HEK293T (cell line): ENCODE measurements around the gene DIABLO.
"Not testable (repeated sequence)": the region's sequence is repeated elsewhere in the genome, so short reads cannot be mapped to it uniquely, and the experiment has no call there.

Experiments used
- CTCF ChIA-PET: fragments of 350-600 bp; formaldehyde crosslinking; extraction: SDS; loops from one replicate; lab custom pipeline; 2021; ENCODE audit warnings: antibody characterized with exemption, inconsistent platforms; lab: Yijun Ruan, JAX
- POLR2A ChIA-PET: fragments of 350-600 bp; formaldehyde crosslinking; extraction: SDS; loops from one replicate; lab custom pipeline; 2020; ENCODE audit warnings: antibody characterized with exemption, inconsistent platforms; lab: Yijun Ruan, JAX
- DNase-seq: peaks from one replicate; pipeline ENCODE4 v3.0.0; 2012; ENCODE audit warnings: mixed read lengths; ENCODE audit errors: extremely low spot score
- ARNT ChIP-seq: fragments of 450-650 bp; IDR thresholded peaks from 2 replicates; pipeline ENCODE4 v1.6.1; 2017; ENCODE audit warnings: mild to moderate bottlenecking
- BHLHE40 ChIP-seq: fragments of 450-650 bp; IDR thresholded peaks from 2 replicates; pipeline ENCODE4 v1.6.1; 2016; ENCODE audit warnings: mild to moderate bottlenecking, moderate library complexity, borderline replicate concordance
- CTBP1 ChIP-seq: fragments of 450-650 bp; IDR thresholded peaks from 2 replicates; pipeline ENCODE4 v1.6.1; 2016; ENCODE audit warnings: borderline replicate concordance
- ELF4 ChIP-seq: fragments of 450-650 bp; IDR thresholded peaks from 2 replicates; pipeline ENCODE4 v1.6.1; 2017; ENCODE audit warnings: antibody characterized with exemption
- FOXA1 ChIP-seq: fragments of 450-650 bp; IDR thresholded peaks from 2 replicates; pipeline ENCODE4 v1.6.1; 2016; ENCODE audit warnings: mild to moderate bottlenecking
- FOXK2 ChIP-seq: fragments of 450-650 bp; IDR thresholded peaks from 2 replicates; pipeline ENCODE4 v1.6.1; 2016; ENCODE audit warnings: mild to moderate bottlenecking
- FOXM1 ChIP-seq: fragments of 450-650 bp; IDR thresholded peaks from 2 replicates; pipeline ENCODE4 v1.6.1; 2017; ENCODE audit warnings: mild to moderate bottlenecking, borderline replicate concordance
- HDGF ChIP-seq: fragments of 450-650 bp; IDR thresholded peaks from 2 replicates; pipeline ENCODE4 v1.6.1; 2017; ENCODE audit warnings: antibody characterized with exemption, borderline replicate concordance
- L3MBTL2 ChIP-seq: fragments of 450-650 bp; conservative IDR thresholded peaks from 2 replicates; pipeline ENCODE4 v1.6.1; 2016; ENCODE audit warnings: mild to moderate bottlenecking
- LEF1 ChIP-seq: fragments of 450-650 bp; IDR thresholded peaks from 2 replicates; pipeline ENCODE4 v1.6.1; 2017; ENCODE audit warnings: mild to moderate bottlenecking, borderline replicate concordance
- NFRKB ChIP-seq: fragments of 450-650 bp; IDR thresholded peaks from 2 replicates; pipeline ENCODE4 v1.6.1; 2016; ENCODE audit warnings: mild to moderate bottlenecking, moderate library complexity
- SP1 ChIP-seq: fragments of 450-650 bp; IDR thresholded peaks from 2 replicates; pipeline ENCODE4 v1.6.1; 2017
- SUZ12 ChIP-seq: fragments of 450-650 bp; IDR thresholded peaks from 2 replicates; pipeline ENCODE4 v1.6.1; 2016; ENCODE audit warnings: mild to moderate bottlenecking
- TARDBP ChIP-seq: fragments of 450-650 bp; IDR thresholded peaks from 2 replicates; pipeline ENCODE4 v1.6.1; 2016
- ZNF384 ChIP-seq: fragments of 450-650 bp; IDR thresholded peaks from 2 replicates; pipeline ENCODE4 v1.6.1; 2016
- TF ChIP-seq, protein P1 (sequence below): fragments of 450-650 bp; IDR thresholded peaks from 2 replicates; pipeline ENCODE4 v1.6.1; 2016

The DIABLO gene

GRCh38 chr12:122225683-122226365 lies at the start of gene DIABLO:
TSS of gene DIABLO (minus strand) at chr12:122226052. CDS start at chr12:122226014, 38 bp downstream.
- ChIA-PET CTCF (no interaction called here), POLR2A (interaction anchor here (0.8 to 1.7 kb wide), 5 partner anchors 9 to 40 kb away, joined by 3 to 7 read pairs (median 3); partner anchors contain the start of gene VPS33A)
- TF ChIP-seq ZNF384, result no peak
- no peak for TF ChIP-seq SUZ12
- TF ChIP-seq ELF4, result 0 out of 2 replicates have a peak, but pooled peaks have one; percentile 18
- no peak for TF ChIP-seq CTBP1
- TF ChIP-seq, protein P1, sequence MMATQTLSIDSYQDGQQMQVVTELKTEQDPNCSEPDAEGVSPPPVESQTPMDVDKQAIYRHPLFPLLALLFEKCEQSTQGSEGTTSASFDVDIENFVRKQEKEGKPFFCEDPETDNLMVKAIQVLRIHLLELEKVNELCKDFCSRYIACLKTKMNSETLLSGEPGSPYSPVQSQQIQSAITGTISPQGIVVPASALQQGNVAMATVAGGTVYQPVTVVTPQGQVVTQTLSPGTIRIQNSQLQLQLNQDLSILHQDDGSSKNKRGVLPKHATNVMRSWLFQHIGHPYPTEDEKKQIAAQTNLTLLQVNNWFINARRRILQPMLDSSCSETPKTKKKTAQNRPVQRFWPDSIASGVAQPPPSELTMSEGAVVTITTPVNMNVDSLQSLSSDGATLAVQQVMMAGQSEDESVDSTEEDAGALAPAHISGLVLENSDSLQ, result peak; percentile 83
- no peak for TF ChIP-seq FOXM1
- TF ChIP-seq FOXA1, result no peak
- TF ChIP-seq HDGF, result peak; percentile 98; the same call in 1 of the 2 replicates
- TF ChIP-seq FOXK2, result no peak
- TF ChIP-seq TARDBP, result no peak
- no peak for TF ChIP-seq BHLHE40
- DNase-seq, result peak; percentile 99

- no peak for TF ChIP-seq HDGF
- no peak for TF ChIP-seq FOXK2
- no peak for TF ChIP-seq CTBP1
- TF ChIP-seq, protein P1, result no peak
- no peak for TF ChIP-seq SP1
- no peak for TF ChIP-seq LEF1
- no peak for TF ChIP-seq ZNF384
- TF ChIP-seq NFRKB, result no peak
- no peak for DNase-seq
- CTCF ChIA-PET, result interaction anchor here (0.6 kb wide), 1 partner anchor 222 kb away, joined by 3 read pairs; no protein-coding TSS in a partner anchor
- POLR2A ChIA-PET, result no interaction called here
Observed at GRCh38 chr12:122275459-122275858, 49.6 kb upstream of the DIABLO start.

GRCh38 chr12:122266230-122266901 lies 40.5 kb upstream of the DIABLO start, which contains the start of gene VPS33A:
TSS of gene VPS33A (minus strand) at chr12:122266494. CDS start at chr12:122266408, 86 bp downstream.
- POLR2A ChIA-PET, result interaction anchor here (0.6 to 1.3 kb wide), 2 partner anchors 41 to 58 kb away, joined by 4 to 5 read pairs; partner anchors contain the start of gene DIABLO
- TF ChIP-seq, protein P1, result no peak
- TF ChIP-seq NFRKB (peak; percentile 94), HDGF (no peak), SP1 (no peak), LEF1 (no peak), FOXM1 (peak; percentile 51; the same call in 1 of the 2 replicates), FOXA1 (no peak), FOXK2 (no peak), BHLHE40 (no peak), L3MBTL2 (peak; percentile 62), CTBP1 (no peak), ZNF384 (peak; percentile 75), ELF4 (peak; percentile 98), TARDBP (no peak), ARNT (no peak), SUZ12 (no peak)
- CTCF ChIA-PET, result interaction anchor here (0.7 kb wide), 1 partner anchor 377 kb away, joined by 4 read pairs; no protein-coding TSS in a partner anchor
- peak; percentile 96 for DNase-seq

DNA sequence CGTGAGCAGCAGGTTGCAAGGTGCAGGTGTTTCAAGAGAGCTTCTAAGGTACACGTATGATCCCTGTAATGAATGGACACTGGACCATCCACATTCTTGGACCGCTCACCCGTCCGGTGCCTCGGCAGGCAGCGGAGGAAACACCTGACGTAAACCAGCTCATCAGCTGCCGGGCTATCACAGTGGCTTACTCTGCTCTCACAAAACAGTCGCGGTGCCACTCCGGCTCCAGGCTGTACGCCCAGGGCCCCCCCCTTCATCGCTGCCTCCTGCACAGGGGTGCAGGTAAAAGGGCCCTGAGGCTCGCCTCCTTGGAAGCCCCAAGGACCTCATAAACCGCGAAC lies 40.0 kb upstream of the DIABLO start:
- ChIA-PET CTCF (no interaction called here), POLR2A (interaction anchor here (1.3 kb wide), 1 partner anchor 40 kb away, joined by 5 read pairs; the partner anchor contains the start of gene DIABLO)
- peak; percentile 34 for DNase-seq
- TF ChIP-seq TARDBP (no peak), SP1 (no peak), FOXM1 (no peak), CTBP1 (no peak), LEF1 (no peak)

DNA sequence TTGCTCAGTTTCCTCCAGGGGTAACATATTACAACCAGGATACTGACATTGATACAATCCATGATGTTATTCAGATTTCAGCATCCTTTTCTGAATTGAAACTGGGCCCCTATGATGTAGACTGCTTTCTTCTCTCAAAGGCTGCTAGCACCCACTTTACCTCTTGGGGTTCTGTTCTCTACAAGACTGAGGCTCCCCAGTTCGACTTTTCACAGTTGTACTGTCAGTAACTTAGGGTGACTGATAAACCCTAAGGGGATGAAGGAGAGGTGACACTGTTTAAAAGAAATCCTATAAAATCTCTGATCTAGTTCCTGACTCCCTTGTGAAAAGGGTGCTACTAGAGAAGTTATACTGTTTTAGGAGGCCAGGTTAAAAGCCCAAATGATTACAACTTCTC lies 39.6 kb upstream of the DIABLO start:
- TF ChIP-seq ZNF384 (no peak), FOXM1 (no peak), SUZ12 (no peak), BHLHE40 (no peak)
- DNase-seq, result no peak
- POLR2A ChIA-PET, result interaction anchor here (1.3 kb wide), 1 partner anchor 40 kb away, joined by 5 read pairs; the partner anchor contains the start of gene DIABLO
- CTCF ChIA-PET, result no interaction called here

DNA sequence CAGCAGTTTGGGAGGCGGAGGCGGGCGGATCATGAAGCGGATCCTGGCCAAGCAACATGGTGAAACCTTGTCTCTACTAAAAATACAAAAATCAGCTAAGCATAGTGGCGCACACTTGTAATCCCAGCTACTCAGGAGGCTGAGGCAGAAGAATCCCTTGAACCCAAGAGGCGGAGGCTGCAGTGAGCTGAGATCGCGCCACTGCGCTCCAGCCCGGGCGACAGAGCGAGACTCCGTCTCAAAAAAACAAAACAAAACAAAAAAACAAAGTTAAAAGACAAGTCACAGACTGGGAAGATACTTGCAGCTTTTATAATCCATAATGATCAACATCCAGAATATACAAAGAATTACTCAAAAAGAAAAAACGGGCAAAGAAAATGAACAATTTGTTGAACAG lies 34.9 kb upstream of the DIABLO start:
- DNase-seq, POLR2A ChIA-PET, CTCF ChIA-PET: not testable (repeated sequence)

DNA sequence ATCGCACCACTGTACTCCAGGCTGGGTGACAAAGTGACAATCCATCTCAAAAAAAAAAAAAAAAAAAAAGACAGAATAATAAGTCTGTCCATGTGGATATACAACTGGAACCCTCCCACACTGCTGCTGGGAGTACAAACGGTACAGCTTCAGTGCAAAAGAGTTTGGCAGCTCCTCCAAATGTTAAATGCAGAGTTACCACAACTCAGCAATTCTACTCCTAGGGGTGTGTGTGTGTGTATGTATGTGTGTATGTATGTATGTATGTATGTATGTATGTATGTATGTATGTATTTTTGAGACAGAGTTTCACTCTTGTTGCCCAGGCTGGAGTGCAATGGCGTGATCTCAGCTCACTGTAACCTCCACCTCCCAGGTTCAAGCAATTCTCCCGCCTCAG lies 33.1 kb upstream of the DIABLO start:
- POLR2A ChIA-PET, DNase-seq, CTCF ChIA-PET: not testable (repeated sequence)

DNA sequence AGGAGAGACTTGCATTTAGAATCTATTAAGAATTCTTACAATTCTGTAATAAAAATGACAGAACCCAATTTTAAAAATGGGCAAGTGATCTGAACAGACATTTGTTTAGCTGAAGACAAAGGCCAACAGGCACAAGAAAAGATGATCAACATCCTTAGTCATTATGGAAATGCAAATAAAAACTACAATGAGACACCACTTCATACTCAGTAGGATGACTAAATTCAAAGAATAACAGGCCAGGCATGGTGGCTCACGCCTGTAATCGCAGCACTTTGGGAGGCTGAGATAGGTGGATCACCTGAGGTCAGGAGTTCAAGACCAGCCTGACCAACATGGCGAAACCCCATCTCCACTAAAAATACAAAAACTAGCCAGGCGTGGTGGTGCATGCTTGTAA lies 32.6 kb upstream of the DIABLO start:
- DNase-seq, CTCF ChIA-PET, POLR2A ChIA-PET: not testable (repeated sequence)
